Left hindlimb (tissue), 1 donor: Measurements from ENCODE around the gene PDE10A.

Experiments
- DNase-seq: peaks from one replicate; pipeline ENCODE4 v3.0.0-alpha.2; 2018

The PDE10A gene

DNA sequence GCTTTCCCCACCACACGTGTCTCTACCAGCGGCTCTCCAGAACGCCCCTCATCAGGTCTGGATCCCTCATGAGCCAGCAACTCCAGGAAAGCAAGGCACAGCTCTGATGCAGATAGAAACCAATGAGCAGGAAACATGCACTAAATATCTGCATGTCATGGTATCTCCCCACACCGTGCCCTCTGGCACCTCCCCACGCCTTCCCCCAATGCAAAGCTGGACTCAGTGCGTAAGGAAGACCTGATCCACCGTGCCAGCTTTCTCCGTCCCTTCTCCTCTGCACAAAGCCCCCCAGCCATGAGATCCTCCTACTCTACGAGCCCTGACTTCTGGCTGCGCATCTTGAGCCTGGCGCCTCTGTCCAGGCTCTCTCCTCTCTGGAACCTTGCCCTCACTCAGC is 9.4 kb downstream of the PDE10A start:
- no peak for DNase-seq

DNA sequence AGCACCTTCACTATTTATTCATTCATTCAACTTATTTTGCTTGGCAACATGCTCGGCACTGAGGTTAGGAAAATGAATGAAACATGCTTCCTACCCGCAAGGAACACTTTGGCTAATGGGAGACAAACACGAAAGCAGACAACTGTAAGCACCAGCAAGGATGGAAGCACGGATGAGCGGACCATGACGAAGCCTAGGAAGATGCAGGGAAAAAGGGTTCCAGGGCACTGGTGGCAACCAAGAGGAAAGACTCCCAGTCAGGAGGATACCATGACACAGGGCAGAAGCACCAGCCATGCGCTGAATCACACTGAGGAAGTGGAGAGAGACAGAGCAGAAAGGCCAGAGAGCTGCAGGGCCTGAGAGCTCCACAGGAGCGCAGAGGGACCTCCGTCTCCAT is 9.8 kb downstream of the PDE10A start:
- no peak for DNase-seq

DNA sequence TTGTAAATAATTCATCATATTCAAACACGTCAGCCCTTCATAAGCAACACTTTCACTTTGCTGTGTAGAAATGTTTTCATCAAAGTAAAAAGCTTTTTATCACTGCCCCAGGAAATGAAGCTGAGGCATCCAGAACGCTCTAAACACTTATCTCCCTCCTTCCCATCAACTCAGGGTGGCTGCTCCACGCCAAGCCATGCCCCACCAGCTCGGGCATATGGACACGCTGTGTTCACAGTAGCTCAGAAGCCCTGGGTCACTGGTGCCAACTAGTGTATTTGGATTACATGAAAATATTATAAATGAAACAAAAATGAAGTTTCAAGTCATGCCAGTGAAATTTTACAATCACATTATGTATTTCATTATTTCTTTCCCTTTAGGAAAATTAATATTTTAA is 10.3 kb downstream of the PDE10A start:
- DNase-seq = no peak

DNA sequence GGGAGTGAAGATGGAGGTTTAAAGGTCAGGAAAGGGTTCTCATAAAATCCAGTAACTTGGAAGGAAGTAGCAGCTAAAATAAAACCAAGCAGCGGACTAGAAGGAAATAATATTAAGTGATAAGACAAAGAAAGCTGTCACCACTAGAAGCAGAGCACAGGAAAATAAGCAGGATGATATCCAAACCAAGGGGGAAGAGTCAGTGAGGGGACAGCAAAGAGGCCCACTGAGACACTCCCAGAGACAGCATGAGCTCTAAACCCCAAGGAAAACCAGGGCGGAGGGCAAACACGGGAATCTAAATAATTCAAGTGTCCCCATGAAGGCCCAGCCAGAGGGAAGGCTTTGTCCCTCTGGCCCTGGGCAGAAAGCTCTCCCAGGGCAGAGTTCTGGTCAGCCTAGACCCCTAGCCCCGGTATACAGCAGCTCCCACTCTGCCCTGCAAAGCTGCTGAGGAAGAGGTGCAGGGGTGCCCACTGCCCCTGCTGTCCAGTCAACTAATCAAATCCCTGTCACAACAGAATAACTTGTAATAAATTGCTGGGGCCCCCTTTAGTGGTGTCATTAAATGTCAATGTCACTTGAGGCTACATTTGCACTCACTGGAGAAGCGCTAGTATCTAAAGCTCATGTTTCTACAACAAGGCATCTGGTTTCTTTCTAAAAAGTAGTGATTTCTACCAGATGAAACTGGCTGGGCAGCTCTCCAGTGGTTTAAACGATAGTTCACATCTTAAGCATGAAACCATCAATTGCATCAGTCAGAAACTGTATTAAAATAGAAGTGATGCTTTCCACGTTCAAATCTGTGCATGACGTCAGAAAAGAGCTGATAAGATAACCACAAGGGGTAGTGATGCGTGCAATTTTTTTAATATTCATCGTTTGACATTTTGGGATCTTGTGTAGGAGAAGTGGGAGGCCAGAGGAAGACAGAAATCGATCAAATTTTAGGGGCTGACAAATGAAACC is 13.6 kb downstream of the PDE10A start:
- DNase-seq = no peak

DNA sequence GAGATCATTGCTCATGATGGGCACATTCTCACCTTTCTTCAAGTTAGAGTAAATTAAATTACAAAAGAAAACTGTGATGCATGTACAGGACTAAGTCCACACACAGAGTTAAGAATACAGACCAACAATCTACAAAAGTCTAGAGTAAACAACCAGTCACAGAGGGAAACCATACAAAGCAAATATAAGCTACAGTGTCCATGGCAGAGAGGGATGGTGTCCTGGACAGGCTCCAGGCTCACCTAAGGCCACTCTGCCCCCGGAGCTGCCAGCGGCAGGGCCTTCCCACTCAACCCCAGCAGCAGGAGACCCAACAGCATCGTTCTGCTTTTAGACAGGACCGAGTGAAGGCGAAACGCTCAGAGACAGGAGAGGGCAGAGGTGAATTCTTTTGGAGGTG is 16.0 kb downstream of the PDE10A start:
- no peak for DNase-seq

DNA sequence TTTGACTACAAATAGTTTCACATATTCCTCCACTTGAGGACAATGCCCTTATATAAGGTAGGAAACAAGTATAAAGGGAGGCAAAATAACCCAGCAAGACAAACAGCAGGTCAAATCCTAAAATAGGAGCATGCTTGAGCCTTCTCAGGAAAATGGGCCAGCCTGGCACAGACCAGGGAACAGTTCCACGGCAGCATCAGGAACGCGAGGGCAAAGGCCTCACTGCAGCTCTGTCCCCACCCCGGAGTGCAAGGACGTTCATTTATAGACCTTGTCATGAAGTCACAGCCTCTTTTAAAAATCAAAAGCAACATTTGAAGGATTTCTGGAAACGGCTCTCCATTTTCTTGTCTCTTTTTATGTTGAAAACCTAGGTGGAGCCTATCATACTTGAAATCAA is 17.1 kb downstream of the PDE10A start:
- no peak for DNase-seq

DNA sequence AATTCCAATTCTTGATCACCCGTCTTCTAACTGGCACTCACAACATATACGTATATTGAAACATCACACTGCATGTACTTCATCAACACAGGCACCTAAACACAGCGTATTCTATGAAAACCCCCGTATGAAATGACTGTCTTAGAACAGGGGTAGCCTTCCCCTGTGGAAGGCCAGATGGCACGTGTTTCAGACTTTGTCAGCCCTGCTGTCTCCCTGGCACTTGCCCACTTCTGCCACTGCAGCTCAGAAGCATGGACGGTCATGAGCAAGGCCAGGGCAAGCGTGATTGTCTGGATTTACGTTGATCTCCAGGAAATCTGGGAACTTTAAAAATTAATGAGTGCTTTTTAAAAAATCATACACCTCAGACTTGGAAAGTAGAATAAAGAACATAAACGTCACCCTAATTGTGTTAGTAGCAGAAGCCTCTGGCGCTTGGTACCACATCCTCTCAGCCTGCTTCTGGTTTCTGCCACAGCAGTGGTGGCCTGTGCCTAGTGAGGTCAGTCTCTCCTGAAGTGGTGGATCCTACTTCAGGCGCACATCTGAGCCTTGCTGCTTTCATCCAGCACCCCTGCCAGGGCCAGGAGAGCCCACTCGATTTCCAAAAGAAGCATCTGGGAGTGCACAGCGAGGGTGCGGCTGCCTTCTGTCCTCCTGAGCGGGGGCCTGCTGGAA is 18.3 kb downstream of the PDE10A start:
- no peak for DNase-seq

DNA sequence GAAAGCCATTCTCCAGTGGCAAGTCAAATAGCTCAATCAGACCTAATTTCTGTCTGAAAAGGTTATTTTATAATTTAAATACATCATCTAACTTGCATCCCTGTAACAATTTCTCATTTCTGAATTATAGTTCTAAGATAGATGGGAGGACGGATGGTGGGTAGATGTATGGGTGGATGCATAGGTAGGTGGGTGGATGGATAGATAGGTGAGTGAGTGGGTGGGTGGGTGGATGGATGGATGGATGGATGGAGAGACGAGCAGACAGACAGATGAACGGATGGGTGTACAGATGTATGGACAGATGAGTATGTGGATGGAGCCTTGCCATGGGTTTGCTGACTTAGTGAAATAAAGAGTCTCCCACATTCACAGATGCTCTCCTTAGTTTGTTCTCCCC is 20.0 kb downstream of the PDE10A start:
- DNase-seq = no peak

DNA sequence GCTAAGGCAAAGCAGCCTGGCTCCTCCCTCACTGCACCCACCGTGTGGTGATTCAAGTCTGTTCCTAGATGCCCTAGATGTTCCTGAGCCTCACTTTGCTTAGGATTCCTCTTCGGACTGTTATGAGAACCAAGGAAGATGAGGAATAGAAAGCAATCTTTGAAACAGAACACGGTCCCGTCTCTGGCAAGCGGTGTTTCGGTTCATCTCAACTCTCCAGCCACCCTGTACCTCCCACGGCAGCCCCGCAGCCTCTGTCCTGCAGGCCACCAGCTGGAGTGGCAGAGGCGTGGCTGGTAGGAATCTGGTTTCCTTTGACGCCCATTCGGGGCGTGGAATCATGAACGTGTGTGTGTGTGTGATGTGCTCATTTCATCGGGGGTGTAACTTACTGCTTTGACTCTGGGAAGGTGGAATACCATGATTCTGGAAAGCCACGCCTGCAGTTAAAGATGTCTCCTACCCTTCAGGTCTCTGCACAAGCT is 21.3 kb downstream of the PDE10A start:
- no peak for DNase-seq

DNA sequence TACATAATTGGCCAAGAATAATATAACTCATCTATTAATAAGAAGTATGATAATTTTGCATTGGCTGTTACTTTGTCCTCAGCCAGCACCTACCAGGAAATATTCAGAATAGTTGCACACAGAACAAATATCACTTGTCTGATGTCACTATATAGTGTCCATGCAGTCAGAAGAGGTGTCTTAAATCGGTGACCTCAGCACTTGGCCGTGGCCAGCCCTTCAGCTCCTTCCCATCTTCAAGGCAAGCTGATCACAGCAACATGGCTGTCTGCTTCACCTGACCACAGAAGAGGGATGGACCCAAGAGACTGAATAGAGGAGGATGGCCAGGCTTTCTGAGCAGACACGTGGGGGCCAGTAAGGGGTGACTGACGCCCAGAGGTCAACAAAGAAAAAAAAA is 22.2 kb downstream of the PDE10A start:
- DNase-seq = no peak

DNA sequence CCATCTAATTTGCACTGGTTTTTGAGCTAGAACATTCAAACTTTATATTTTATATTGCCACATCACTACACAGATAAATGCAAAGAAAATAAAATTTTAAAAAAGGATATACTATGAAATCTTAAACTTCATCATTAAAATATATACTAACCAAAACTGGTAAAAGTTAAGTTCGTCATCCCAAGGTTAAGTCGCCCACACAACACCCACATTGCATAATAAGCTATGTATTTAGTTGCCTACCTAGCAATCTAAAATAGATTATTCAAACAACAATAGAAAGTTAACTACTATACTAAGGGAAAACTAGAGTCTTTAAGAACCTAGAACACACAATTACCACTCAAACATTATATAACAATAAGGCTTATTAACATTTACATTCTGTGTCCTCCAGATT is 24.5 kb downstream of the PDE10A start:
- no peak for DNase-seq

DNA sequence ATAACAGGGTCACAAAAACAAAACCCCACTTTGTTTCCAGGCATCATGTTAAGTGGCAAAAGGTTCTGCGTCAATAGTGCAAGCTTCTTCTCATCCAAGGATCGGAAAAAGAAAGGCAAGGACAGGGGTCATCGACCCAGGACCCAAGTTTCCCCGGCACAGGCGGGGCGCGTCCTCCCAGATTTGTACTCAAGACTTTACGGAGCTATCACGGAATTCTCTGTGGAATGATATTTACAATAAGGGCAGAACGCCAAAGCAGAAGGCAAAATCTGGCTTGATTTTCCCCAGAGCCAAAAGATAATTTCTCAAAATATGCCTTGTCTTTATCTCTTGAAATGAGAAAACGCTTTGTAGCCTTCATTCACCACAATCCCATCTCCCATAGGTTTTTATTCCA is 25.5 kb downstream of the PDE10A start:
- no peak for DNase-seq

DNA sequence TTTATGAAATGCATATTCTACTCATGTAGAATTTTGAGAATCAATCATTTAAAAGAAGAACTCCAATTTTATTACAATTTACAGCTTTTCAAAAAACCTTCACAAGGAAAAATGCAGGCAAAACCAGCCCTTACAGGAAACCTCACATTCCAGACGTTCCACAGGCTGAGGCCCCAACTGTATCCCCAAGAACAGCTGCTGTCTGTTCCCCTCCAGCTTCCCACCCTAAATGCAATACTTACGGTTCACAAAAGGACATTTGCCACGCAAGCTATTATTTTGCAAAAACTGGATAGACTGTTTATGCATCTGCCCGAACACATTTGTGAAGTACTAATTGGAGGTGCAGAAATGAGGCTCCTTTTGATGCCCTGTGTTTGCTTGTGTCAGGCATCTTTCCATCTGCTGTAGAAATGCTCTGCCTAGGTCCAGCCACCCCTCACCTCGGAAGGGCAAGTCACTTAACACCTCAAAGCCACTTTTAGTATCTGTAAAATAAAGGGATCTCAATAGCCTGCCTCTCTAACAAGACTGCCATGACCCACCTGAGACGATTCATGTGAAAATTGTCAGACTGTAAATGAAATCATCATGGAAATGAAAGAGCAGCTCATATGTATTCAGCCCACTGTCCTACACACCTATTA is 26.5 kb downstream of the PDE10A start:
- no peak for DNase-seq

DNA sequence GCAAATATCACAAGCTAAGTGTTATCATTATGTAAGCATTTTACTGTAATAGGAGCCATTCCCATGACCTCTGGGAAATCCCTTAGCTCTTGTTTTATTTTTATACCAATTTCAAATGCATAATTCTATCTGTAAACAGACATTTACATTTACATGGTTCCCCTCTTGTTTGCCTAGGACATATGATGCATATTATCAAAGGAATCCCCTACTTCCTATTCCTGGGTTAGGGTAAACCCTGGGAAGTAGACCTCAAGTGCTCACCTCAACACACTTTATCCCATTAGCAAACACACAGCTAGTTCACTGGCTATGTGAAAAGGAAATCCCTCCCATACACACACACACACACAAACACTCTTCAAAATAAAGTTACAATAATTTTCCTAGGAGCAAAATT is 27.1 kb downstream of the PDE10A start:
- no peak for DNase-seq

DNA sequence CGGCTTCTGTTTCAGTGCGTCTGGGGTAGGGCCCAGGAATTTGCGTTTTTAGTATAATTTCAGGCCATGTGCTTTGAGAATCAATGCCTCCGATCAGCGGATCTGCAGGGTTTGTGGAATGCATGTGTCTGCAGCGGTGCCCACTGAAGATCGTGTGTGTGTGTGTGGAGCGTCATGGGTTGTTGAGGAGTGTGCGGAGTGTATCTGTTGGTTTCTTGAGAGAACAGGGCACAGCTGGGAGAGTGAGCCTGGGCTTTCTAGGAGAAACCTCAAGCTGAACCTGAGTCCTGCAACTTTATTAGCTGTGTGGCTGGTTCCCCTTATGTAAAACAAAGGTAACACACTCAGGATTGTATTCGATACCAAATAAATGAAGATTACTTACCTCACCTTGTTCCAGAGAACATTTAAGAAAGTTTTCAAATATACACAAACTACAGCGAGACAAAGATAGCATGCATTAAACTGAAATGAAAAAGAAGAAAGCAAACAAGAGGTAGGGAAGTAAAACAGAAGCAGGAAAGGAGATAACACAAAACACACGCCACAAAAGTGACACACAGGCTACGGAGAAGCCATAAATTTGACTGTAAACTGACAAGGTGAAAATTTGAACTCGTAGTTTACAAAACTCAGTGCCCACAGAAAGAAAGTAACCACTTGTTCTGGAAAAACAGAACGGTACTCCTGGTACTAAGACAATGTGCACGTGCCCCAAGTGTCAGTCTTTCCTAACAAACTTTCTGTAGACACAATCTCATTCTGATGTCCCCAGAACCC is 28.8 kb downstream of the PDE10A start:
- DNase-seq = no peak

DNA sequence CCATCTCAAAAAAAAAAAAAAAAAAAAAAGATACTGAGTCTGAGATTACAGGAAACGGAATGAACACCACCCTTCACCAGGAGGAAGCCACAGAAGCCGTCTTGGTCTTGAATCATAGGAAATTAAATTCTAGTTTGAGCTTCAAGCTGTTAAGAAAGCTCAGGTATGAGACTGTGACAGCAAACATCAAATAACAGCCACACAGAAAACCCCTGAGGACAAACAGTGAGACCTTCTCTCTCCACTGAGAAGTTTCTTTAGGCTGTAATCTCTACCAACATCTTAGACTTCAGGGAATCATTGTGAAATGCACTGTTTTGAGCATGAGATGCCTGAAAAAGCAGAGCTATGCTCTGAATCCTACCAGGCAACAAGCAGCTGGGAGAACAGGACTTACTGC is 30.8 kb downstream of the PDE10A start:
- no peak for DNase-seq

DNA sequence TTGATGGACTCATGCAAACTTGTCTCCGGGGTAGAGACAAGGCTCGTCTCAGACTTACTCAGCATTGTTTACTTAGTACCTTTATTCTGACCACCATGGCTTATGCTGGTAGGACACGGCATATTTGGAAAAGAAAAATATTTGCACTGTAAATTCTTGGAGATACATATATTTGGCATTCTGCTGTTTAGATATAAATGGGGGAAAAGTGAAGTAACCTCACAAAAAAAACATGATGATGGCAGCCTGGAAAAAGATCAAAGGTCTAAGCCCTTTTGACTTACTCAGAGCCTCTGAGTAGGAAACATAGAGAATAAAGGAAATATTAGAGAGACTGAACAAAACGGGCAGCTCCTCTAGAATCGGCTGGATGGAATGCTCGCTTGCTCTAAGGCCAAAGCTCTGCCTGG is 32.5 kb downstream of the PDE10A start:
- DNase-seq = no peak

DNA sequence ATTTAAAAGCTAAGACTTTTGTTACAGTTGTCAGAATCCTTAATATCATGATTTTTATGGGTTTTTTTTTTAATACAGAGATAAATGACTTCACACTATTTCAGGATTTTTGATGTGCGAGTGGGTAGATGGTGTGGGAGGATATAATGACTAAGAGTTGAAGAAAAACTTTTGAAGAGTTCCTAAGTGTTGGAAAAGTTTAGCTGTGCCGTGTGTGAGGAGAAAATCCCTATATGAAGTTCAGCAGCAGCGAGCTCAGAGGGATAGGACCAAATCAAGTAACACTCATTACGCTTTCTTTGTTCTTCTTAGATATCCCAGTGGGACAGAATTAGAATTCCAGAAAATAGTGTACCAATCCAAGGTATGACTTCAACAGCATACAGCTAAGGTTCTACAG is 34.1 kb downstream of the PDE10A start:
- DNase-seq = no peak

DNA sequence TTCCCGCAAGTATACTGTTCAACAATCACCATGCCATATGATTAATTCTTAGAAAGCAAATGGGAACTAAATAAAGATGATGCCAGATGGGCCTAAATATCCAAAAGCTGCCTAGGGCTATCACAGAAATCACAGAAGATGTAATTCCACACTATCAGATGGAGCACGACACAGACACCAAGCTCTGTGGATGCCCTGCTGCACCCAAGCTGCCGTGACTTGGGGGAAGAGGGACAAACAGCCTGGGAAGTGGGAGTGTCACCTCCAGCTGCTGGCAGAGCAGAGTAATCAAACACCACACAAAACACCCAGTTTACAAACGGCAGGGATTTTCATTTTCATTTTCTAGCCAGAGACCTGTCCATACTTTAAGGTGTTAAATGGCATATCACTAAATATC is 35.7 kb downstream of the PDE10A start:
- no peak for DNase-seq

DNA sequence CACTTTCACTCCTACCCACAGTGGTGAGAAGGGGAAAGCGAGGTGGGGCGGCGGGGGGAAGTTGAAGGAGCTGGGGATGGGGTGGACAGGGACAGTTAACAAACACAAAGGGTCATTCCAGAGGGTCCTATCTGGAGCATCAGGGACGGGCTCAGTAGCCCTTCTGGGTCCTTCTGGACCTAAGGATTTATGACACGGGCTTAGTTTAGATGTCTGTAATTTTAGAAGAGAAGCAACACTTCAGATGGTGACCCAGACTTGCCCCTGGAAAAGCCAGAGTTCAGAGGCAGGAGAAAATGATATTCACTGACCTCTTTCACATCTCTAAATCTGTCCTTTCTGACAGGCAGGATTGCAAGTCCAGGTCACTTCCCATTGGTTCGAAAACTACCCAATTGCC is 36.3 kb downstream of the PDE10A start:
- no peak for DNase-seq

DNA sequence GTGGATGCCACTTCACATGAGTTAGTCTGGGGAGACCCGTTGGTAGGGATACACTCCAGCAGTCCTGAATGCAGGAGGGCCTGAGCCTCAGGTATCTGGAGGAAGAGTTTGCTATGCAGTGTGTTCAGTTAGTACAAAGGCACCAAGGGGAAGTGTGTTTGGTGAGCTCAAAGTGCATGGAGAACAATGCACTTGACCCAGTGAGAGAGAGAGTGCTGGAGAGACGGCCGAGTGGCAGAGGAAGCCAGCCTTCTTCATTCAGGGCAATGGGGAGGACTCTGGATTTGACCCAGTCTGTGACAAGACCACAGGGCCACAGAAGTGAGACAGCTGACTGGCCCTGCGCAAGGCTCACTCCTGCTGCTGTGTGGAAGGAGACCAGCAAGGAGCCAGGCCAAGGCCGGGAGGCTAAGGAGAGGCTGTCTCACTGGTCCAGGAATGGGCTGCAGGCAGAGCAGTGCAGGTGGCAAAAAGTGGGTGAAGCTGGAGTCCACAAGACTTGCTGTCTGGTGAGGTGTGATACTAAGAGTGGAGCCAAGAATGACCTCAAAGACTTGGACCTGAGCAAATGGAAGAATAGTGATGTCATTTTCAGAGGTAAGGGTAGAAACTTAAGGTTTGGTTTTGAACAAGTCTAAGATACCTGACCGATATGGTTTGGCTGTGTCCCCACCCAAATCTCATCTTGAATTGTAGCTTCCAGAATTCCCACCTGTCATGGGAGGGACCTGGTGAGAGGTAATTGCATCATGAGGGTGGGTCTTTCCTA is 38.0 kb downstream of the PDE10A start:
- no peak for DNase-seq

DNA sequence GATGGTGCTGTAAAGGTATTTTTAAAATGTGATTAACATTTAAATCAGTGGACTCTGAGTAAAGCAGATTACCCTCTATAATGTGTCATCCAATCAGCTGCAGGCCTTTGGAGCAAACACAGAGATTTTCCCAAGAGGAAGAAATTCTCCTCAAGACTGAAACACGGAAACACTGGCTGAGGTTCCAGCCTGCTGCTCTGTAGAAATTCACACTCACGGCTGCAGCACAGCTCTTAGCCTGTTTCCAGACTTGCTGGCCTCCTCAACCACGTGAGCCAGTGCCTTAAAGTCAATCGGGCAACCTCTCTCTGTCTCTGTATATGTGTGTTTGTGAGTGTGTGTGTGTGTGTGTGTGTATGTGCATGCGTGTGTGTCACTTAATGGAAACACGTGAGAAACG is 41.1 kb downstream of the PDE10A start:
- DNase-seq = no peak
